Neuron (in vitro differentiated cells): Measurements from ENCODE around the gene CCDC177.
"Not testable (repeated sequence)": the region's sequence is repeated elsewhere in the genome, so short reads cannot be mapped to it uniquely, and the experiment has no call there.

Experiments
- H2AFZ ChIP-seq: one replicate; pipeline ENCODE4 v1.6.1; 2013; ENCODE audit warnings: low read depth, mild to moderate bottlenecking, inconsistent platforms, low read length, moderate library complexity
- H3K27me3 ChIP-seq: one replicate; pipeline ENCODE4 v1.6.1; 2013; ENCODE audit warnings: low read length; ENCODE audit not compliant: insufficient read depth
- H3K36me3 ChIP-seq: one replicate; pipeline ENCODE4 v1.6.1; 2013; ENCODE audit warnings: low read length; ENCODE audit not compliant: insufficient read depth
- H3K4me1 ChIP-seq: one replicate; pipeline ENCODE4 v1.6.1; 2013; ENCODE audit warnings: low read length; ENCODE audit not compliant: insufficient read depth
- H3K4me3 ChIP-seq: 2 replicates; pipeline ENCODE4 v1.5.1; 2013; ENCODE audit warnings: mild to moderate bottlenecking, low read length, moderate library complexity
- H3K9me3 ChIP-seq: one replicate; pipeline ENCODE4 v1.6.1; 2013; ENCODE audit warnings: low read length

CCDC177 gene

GRCh38 chr14:69612014-69612782 lies 37.5 kb upstream of the CCDC177 start:
- Histone ChIP-seq H3K9me3 (no peaks in the 10 kb centered on the region), H3K4me1 (peaks cover 38% of the 10 kb centered on the region), H3K4me3 (peak overlapping the region; percentile 90)

GRCh38 chr14:69611172-69612013 lies 36.7 kb upstream of the CCDC177 start, which contains the start of gene SUSD6:
TSS of gene SUSD6 (plus strand) at chr14:69611596. CDS start at chr14:69658593, 46,997 bp downstream.
- peaks cover 46% of the 10 kb centered on the region for H3K4me1 ChIP-seq
- no peaks in the 10 kb centered on the region for H3K9me3 ChIP-seq
- peak within 1 kb of the TSS; percentile 90 for H3K4me3 ChIP-seq
- no peaks in the 10 kb centered on the region for H3K27me3 ChIP-seq
- H2AFZ ChIP-seq: peak within 1 kb of the TSS; percentile 89
- no peaks in the 10 kb centered on the region for H3K36me3 ChIP-seq

More at GRCh38 chr14:69612014-69612782, 37.5 kb upstream of the CCDC177 start:
- Histone ChIP-seq H2AFZ (no peak overlapping the region), H3K36me3 (no peaks in the 10 kb centered on the region), H3K27me3 (no peaks in the 10 kb centered on the region)

DNA sequence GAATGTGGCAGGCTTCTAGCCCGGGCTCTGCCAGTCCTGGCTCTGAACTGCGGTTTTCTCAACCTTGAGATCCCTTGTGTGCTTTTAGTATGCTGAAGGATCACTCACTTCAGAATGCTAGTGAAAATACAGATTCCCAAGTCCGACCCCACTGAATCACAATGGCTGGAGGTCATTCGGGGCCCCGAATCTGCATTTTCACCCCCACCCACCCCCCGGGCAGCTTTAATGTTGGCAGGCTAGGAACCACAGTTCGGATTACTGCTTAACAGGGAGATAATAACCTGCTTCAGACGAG lies 36.2 kb upstream of the CCDC177 start:
- H3K9me3 ChIP-seq: no peaks in the 10 kb centered on the region
- H3K36me3 ChIP-seq: no peaks in the 10 kb centered on the region
- H3K4me3 ChIP-seq: peak overlapping the region; percentile 90
- peak overlapping the region; percentile 89 for H2AFZ ChIP-seq
- no peaks in the 10 kb centered on the region for H3K27me3 ChIP-seq
- H3K4me1 ChIP-seq: peaks cover 46% of the 10 kb centered on the region

DNA sequence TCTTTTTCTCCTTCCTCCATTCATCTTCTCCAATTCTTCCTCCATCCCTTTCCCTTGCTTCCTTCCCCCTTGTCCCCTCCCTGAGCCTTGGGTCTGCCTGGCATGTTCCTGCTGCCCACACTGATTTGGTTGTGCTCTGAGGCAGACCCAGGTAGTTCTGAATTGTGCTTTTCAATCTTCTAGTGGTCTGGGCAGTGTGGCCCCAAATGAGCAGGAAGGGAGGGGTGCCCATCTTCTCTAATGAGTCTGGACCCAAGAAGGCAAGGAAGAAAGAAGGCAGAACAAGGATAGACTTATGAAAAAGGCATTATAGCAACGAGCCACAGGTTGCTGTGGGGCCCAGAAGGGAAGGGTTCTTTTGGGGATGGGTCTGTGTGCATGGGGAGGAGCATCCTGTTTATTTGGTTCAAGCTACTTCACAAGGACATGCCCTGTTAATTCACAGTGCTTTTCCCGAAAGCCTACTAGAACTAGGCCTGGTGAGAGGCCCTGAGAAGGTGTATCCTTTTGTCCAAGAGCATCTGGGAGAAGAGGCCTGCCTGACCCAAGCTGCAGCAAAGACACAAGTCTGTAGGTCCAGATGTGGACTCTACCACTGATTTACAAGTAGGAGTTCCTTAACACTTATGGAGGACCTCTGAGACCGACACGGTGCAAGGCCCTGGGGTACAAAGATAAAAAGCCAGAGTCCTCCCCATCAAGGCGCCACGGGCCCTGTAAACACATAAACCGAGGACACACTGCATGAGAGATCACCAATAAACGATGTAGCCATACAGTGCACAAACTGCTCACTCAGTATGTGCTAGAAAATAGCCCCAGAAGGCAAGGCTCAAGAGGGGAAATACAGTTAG lies 35.6 kb upstream of the CCDC177 start:
- Histone ChIP-seq H3K4me3 (peak overlapping the region; percentile 90), H3K27me3 (no peaks in the 10 kb centered on the region), H3K4me1 (peaks cover 49% of the 10 kb centered on the region), H3K36me3 (no peaks in the 10 kb centered on the region), H3K9me3 (no peaks in the 10 kb centered on the region), H2AFZ (peak overlapping the region; percentile 89)

- Histone ChIP-seq H3K4me3 (no peak overlapping the region), H3K4me1 (peaks cover 34% of the 10 kb centered on the region), H3K27me3 (no peaks in the 10 kb centered on the region), H3K36me3 (no peaks in the 10 kb centered on the region), H3K9me3 (no peaks in the 10 kb centered on the region), H2AFZ (no peak overlapping the region)
Measured at GRCh38 chr14:69606258-69607184, 31.9 kb upstream of the CCDC177 start.

- Histone ChIP-seq H3K4me3 (no peak overlapping the region), H3K36me3 (no peaks in the 10 kb centered on the region), H3K27me3 (no peaks in the 10 kb centered on the region)
Measured at GRCh38 chr14:69605738-69606137, 31.1 kb upstream of the CCDC177 start.

DNA sequence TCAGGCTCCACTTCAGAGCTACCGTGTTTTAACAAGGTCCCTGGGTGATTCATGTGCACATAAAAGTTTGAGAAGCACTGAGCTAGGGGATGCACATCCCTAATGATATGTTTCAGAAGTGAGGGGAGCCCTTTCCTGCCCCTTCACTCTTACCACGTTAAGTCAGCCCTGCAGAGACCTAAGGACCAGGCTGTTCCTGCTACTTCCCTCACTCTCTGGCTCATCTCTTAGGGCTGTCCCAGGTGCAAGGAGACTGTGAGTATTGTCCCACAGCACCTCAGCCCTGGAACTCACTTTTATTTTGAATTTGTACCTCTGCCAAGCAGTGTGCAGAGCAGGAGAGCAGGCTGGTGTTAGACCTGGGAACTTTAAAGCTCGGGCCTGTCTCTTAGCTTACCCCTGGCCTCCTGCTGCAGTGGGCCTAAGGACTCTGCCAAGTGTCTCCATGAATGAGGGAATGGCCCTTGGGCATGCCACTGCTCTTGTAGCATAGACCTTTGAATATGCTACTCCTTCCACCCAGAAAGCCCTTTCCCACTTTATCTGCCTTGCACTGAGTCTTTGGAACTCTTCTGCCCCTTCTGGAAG lies 25.7 kb upstream of the CCDC177 start:
- Histone ChIP-seq H2AFZ (no peak overlapping the region), H3K27me3 (no peaks in the 10 kb centered on the region), H3K4me3 (no peak overlapping the region), H3K36me3 (no peaks in the 10 kb centered on the region), H3K9me3 (no peaks in the 10 kb centered on the region), H3K4me1 (peaks cover under 1% of the 10 kb centered on the region)

More at GRCh38 chr14:69605738-69606137, 31.1 kb upstream of the CCDC177 start:
- Histone ChIP-seq H3K4me1 (peaks cover 30% of the 10 kb centered on the region), H2AFZ (no peak overlapping the region), H3K9me3 (no peaks in the 10 kb centered on the region)

- not testable (repeated sequence) for H3K4me3 ChIP-seq, H2AFZ ChIP-seq, H3K36me3 ChIP-seq, H3K27me3 ChIP-seq, H3K4me1 ChIP-seq, H3K9me3 ChIP-seq
Measured at GRCh38 chr14:69599431-69599830, 24.8 kb upstream of the CCDC177 start.

DNA sequence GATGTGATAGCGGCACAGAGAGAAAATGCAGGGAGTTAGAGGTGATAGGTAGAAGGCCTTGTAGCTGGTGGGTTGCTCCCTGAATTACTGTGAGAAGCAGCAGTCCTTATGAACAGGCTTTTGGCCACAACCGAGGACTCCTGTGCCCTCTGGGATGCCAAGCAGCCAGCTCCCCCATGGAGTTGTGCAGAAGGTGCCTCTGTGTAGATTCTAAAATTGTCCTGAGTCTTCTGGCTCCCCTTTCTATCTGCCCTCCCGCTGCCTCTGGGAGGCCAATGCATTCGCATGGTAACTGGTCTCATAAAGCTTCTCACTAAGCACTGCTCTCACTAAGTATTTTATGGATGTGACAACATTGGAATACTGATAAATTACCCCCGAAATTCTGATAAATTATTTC lies 20.7 kb upstream of the CCDC177 start:
- no peaks in the 10 kb centered on the region for H3K36me3 ChIP-seq
- no peak overlapping the region for H2AFZ ChIP-seq
- peaks cover 9% of the 10 kb centered on the region for H3K4me1 ChIP-seq
- no peaks in the 10 kb centered on the region for H3K9me3 ChIP-seq
- no peaks in the 10 kb centered on the region for H3K27me3 ChIP-seq
- H3K4me3 ChIP-seq: no peak overlapping the region

- Histone ChIP-seq H3K9me3 (no peaks in the 10 kb centered on the region), H3K4me3 (no peak overlapping the region), H2AFZ (no peak overlapping the region), H3K4me1 (peaks cover 9% of the 10 kb centered on the region), H3K27me3 (no peaks in the 10 kb centered on the region), H3K36me3 (no peaks in the 10 kb centered on the region)
Measured at GRCh38 chr14:69594846-69595245, 20.2 kb upstream of the CCDC177 start.

DNA sequence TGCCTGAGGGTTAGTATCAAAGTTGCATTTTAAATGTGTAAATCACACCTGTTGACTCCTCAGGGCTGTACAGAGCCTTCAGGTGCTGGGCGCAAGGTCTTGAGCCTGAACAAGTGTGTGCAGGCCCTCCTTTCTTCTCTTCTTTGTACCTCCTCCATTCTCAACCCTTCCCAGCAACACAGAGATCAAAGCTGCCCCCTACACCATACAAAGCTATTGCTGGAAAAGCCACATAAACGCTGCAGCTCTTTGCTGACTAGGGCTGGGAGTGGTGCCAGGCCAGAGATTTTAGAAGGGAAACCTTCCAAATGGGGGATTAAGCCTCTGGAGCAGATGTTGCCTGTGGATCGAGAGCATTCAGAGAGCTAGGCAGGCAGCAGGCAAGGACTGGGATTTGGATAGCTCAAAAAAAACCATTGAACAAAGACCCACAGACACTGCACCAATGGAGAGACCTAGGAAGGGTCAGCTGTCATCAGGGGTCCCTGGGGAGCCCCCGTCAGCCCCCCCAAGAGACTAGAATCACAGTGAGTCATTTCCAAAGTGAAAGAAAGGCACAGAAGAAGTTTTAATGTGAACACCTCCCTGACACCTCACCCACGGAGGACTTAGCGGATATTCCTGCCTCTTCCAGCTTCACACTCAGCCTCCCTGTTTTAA lies 18.5 kb upstream of the CCDC177 start:
- H3K27me3 ChIP-seq: no peaks in the 10 kb centered on the region
- no peak overlapping the region for H3K4me3 ChIP-seq
- H3K4me1 ChIP-seq: peaks cover 9% of the 10 kb centered on the region
- H3K36me3 ChIP-seq: no peaks in the 10 kb centered on the region
- peak overlapping the region; percentile 6 for H2AFZ ChIP-seq
- no peaks in the 10 kb centered on the region for H3K9me3 ChIP-seq
